ENCODE measurements around the gene NPBWR2.

- TF ChIP-seq, protein P1, sequence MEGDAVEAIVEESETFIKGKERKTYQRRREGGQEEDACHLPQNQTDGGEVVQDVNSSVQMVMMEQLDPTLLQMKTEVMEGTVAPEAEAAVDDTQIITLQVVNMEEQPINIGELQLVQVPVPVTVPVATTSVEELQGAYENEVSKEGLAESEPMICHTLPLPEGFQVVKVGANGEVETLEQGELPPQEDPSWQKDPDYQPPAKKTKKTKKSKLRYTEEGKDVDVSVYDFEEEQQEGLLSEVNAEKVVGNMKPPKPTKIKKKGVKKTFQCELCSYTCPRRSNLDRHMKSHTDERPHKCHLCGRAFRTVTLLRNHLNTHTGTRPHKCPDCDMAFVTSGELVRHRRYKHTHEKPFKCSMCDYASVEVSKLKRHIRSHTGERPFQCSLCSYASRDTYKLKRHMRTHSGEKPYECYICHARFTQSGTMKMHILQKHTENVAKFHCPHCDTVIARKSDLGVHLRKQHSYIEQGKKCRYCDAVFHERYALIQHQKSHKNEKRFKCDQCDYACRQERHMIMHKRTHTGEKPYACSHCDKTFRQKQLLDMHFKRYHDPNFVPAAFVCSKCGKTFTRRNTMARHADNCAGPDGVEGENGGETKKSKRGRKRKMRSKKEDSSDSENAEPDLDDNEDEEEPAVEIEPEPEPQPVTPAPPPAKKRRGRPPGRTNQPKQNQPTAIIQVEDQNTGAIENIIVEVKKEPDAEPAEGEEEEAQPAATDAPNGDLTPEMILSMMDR (IDR thresholded peaks at IDR 0.05; ENCODE audit: low read length) = no peak
- no peak for TF ChIP-seq EZH2 (IDR thresholded peaks at IDR 0.05; ENCODE audit: borderline replicate concordance, low read length)
Observed at GRCh38 chr20:64119301-64119680, 11.9 kb upstream of the NPBWR2 start.
